BE2C (cell line): ENCODE results near the gene DHRS2.

ENCODE experiments used
- DNase-seq: peaks from one replicate; pipeline ENCODE4 v3.0.0-alpha.2; 2020
- H3K27me3 ChIP-seq: fragments of 250-450 bp; sonication (Bioruptor Pico); 2 replicates; pipeline ENCODE4 v1.5.1; 2020; ENCODE audit warnings: mild to moderate bottlenecking
- H3K36me3 ChIP-seq: fragments of 250-450 bp; sonication (Bioruptor Pico); 2 replicates; pipeline ENCODE4 v1.5.1; 2020; ENCODE audit warnings: mild to moderate bottlenecking
- H3K4me1 ChIP-seq: fragments of 250-450 bp; sonication (Bioruptor Pico); 2 replicates; pipeline ENCODE4 v1.5.1; 2020
- H3K4me3 ChIP-seq: 2 replicates; pipeline ENCODE4 v1.5.1; 2011; ENCODE audit warnings: low read depth, low read length
- H3K9me3 ChIP-seq: fragments of 250-450 bp; sonication (Bioruptor Pico); 2 replicates; pipeline ENCODE4 v1.5.1; 2020
- TF ChIP-seq, protein P1 (sequence below): IDR thresholded peaks from 2 replicates; pipeline ENCODE4 v1.5.1; 2012; ENCODE audit warnings: mild to moderate bottlenecking, low read depth, low read length

Gene DHRS2

GRCh38 chr14:23660290-23661226, 24.4 kb downstream of the DHRS2 start:
- Histone ChIP-seq H3K27me3 (no peaks in the 10 kb centered on the region; the same call in 1 of the 2 replicates), H3K36me3 (no peaks in the 10 kb centered on the region), H3K4me3 (no peak overlapping the region), H3K4me1 (no peaks in the 10 kb centered on the region), H3K9me3 (no peaks in the 10 kb centered on the region)
- no peak for DNase-seq
- TF ChIP-seq, protein P1, sequence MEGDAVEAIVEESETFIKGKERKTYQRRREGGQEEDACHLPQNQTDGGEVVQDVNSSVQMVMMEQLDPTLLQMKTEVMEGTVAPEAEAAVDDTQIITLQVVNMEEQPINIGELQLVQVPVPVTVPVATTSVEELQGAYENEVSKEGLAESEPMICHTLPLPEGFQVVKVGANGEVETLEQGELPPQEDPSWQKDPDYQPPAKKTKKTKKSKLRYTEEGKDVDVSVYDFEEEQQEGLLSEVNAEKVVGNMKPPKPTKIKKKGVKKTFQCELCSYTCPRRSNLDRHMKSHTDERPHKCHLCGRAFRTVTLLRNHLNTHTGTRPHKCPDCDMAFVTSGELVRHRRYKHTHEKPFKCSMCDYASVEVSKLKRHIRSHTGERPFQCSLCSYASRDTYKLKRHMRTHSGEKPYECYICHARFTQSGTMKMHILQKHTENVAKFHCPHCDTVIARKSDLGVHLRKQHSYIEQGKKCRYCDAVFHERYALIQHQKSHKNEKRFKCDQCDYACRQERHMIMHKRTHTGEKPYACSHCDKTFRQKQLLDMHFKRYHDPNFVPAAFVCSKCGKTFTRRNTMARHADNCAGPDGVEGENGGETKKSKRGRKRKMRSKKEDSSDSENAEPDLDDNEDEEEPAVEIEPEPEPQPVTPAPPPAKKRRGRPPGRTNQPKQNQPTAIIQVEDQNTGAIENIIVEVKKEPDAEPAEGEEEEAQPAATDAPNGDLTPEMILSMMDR, result no peak

DNA sequence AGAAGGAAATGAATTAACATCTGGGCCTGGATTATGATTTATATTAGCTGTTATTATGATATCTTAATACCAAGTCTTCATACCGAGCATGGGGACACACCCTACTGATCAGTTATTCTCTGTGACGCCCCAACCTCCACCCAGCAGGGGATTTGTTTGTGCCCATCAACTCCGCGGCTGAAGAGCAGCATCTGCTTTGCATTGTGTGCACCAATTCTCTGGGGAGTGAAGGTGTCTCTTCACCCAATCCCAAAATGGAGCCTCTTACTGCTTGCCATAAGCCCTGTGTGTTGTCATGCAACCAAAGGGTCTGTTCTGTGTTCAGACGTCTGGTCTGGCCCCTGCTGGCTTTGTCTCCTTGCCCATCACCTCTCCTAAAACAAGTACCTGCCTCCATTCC, 25.4 kb downstream of the DHRS2 start:
- Histone ChIP-seq H3K27me3 (no peaks in the 10 kb centered on the region; the same call in 1 of the 2 replicates), H3K4me3 (no peak overlapping the region), H3K9me3 (no peaks in the 10 kb centered on the region)

DNA sequence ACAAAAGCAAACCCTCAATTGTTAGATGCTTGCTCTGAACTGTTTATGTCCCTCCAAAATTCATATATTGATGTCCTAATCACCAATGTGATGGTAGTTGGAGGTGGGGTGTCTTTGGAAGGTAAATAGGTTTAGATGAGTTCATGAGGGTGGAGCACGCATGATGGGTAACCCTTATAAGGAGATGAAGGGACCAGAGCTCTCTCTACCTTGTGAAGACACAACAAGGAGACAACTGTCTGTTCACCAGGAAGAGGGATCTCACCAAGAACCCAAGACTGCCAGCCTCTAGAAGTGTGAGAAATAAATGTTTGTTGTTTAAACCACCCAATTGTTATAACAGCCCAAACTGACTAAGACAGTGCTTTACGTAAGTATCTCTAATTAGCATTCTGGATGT, 27.0 kb downstream of the DHRS2 start:
- Histone ChIP-seq H3K27me3 (no peaks in the 10 kb centered on the region; the same call in 1 of the 2 replicates), H3K4me3 (no peak overlapping the region), H3K36me3 (no peaks in the 10 kb centered on the region), H3K9me3 (no peaks in the 10 kb centered on the region), H3K4me1 (no peaks in the 10 kb centered on the region)
- DNase-seq, result no peak
- TF ChIP-seq, protein P1, result no peak

More for the DNA sequence above, 25.4 kb downstream of the DHRS2 start:
- Histone ChIP-seq H3K36me3 (no peaks in the 10 kb centered on the region), H3K4me1 (no peaks in the 10 kb centered on the region)
- DNase-seq, result no peak
- TF ChIP-seq, protein P1, result no peak

DNA sequence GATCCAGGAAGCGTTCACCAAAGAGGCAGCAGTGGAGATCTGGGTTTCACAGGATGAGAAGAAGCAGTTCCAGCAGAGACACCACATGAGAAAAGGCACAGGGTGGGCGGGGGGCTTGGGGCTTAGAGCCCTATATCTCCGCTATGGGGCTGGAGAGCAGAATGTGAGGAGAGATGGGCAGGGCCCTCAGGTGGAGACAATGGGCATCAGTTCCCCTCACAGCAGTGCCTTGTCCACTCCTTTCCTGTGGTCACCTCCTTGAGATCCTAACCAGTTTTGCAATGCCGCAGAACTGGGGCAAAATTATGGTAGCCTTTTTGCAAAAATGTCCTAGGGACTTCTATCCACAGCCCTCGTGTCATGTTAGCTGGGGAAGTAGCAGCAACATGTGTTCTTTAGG, 27.5 kb downstream of the DHRS2 start:
- Histone ChIP-seq H3K27me3 (no peaks in the 10 kb centered on the region; the same call in 1 of the 2 replicates), H3K9me3 (no peaks in the 10 kb centered on the region), H3K4me3 (no peak overlapping the region), H3K4me1 (no peaks in the 10 kb centered on the region), H3K36me3 (no peaks in the 10 kb centered on the region)
- TF ChIP-seq, protein P1, result no peak
- no peak for DNase-seq

- H3K4me1 ChIP-seq, result no peaks in the 10 kb centered on the region
- TF ChIP-seq, protein P1, result no peak
- no peaks in the 10 kb centered on the region for H3K9me3 ChIP-seq
- H3K27me3 ChIP-seq, result no peaks in the 10 kb centered on the region; the same call in 1 of the 2 replicates
- no peak for DNase-seq
- no peaks in the 10 kb centered on the region for H3K36me3 ChIP-seq
- H3K4me3 ChIP-seq, result no peak overlapping the region
These were observed 28.2 kb downstream of the DHRS2 start for GRCh38 chr14:23664207-23664885.
